Epithelial cell of proximal tubule (primary cell): ENCODE measurements around the gene ABCB8. TPM values are rescaled to one million over a fixed set of nuclear protein-coding genes. Genes with fewer than 3 reads are reported as not detected.

Source experiments
- DNase-seq: peaks from one replicate; pipeline ENCODE4 v3.0.0-alpha.2; 2011; ENCODE audit warnings: low read depth
- H3K4me3 ChIP-seq: 2 replicates; pipeline ENCODE4 v1.5.1; 2011; ENCODE audit warnings: low read depth, mild to moderate bottlenecking, low read length
- total RNA-seq: library from RNA; depleted of rRNA; stranded (reverse); fragments of >200 nt; gene quantifications from 2 replicates; pipeline ENCODE4 v1.2.3, GENCODE V29; 2015
- TF ChIP-seq, protein P1 (sequence below): conservative IDR thresholded peaks from 2 replicates; pipeline ENCODE4 v1.5.1; 2012; ENCODE audit warnings: low read depth, mild to moderate bottlenecking, low read length

Gene ABCB8
- total RNA-seq, 1 donor from 2014 or later = 31.8 TPM

DNA sequence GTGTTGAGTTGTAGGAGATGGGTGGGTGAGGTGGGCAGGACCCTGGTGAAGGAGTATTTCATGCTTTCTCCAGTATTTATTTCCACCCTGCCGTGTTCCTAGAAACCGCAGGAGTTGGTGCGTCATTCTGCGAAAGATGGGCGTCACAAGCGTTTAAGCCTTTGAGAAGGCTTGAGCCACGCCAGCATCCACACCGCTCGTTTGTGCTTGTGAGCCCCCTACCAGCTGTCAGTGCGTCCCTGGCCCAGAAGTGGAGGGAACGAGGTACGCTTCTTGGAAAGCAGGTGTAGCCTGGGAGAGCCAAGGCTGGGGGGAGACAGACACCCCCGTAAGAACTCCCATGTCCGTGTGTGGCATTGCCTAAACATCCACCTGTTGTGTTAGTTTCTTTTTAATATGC, 63.7 kb downstream of the ABCB8 start:
- H3K4me3 ChIP-seq = no peak overlapping the region
- TF ChIP-seq, protein P1, sequence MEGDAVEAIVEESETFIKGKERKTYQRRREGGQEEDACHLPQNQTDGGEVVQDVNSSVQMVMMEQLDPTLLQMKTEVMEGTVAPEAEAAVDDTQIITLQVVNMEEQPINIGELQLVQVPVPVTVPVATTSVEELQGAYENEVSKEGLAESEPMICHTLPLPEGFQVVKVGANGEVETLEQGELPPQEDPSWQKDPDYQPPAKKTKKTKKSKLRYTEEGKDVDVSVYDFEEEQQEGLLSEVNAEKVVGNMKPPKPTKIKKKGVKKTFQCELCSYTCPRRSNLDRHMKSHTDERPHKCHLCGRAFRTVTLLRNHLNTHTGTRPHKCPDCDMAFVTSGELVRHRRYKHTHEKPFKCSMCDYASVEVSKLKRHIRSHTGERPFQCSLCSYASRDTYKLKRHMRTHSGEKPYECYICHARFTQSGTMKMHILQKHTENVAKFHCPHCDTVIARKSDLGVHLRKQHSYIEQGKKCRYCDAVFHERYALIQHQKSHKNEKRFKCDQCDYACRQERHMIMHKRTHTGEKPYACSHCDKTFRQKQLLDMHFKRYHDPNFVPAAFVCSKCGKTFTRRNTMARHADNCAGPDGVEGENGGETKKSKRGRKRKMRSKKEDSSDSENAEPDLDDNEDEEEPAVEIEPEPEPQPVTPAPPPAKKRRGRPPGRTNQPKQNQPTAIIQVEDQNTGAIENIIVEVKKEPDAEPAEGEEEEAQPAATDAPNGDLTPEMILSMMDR = no peak
- DNase-seq = no peak

DNA sequence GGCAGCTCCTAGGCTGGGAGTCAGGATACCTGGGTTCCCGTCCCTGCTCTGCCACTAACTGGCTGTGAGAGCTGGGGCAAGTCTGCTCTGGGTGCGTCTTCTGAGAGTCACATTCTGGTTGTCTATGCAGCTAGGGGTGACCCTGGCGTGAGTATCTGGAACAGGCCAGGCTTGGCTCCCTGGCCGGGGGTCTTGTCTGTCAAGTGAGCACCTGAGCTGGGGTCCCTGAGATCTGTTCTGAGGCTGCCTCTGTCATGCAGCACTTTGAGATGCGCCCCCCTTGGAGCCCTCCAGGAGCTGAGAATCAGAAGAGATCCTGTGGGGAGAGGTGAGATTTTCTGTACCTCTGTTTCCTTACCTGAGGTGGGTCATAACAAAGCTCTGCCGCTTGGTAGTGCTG, 65.5 kb downstream of the ABCB8 start:
- TF ChIP-seq, protein P1 = no peak
- no peak for DNase-seq
- no peak overlapping the region for H3K4me3 ChIP-seq

DNA sequence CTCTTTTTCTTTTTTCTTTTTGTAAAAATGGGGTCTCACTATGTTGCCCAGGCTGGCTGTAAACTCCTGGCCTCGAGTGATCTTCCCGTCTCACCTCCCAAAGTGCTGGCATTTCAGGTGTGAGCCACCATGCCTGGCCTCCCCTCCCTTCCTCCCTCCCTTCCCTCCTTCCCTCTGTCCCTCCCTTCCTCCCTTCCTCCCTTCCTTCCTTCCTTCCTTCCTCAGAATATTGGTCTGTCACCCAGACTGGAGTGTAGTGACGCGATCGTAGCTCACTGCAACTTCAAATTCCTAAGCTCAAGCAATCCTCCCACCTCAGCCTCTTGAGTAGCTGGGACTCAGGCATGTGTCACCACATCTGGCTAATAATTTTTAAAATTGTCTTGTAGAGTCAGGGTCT, 66.4 kb downstream of the ABCB8 start:
- TF ChIP-seq, protein P1 = no peak
- DNase-seq = no peak
- H3K4me3 ChIP-seq = no peak overlapping the region

DNA sequence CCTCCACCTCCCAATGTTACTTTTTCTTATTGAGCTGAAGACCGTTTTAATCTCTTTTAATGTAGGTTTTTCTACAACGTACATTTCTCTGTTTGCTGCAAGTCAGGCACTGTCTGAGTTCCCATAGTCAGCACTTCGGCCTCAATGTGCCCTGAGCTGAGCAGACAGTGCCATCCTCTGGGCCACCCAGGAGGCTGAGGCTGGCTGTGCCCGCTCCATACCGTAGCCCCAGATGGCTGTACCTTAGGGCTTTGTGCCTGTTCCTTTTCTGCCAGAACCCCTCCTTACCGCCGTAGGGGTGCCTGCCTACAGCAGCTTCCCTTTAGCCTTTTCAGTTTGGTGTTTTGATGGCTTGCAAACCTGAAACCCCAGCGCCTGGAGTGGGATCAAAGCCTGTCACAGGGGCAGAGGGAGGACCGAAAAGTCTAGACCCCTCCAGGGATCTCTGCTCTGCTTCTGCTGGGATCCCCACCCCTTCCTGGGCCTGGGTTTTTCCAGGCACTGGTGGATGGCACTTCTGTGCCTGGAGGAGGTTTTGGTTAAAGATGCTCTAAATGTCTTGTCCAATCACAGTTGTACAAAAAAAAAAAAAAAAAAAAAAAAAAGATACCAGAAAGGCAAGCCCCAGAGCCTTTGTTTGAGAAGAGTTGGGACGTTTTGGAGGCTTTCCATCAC, 67.0 kb downstream of the ABCB8 start:
- no peak for DNase-seq
- no peak overlapping the region for H3K4me3 ChIP-seq
- TF ChIP-seq, protein P1 = no peak

DNA sequence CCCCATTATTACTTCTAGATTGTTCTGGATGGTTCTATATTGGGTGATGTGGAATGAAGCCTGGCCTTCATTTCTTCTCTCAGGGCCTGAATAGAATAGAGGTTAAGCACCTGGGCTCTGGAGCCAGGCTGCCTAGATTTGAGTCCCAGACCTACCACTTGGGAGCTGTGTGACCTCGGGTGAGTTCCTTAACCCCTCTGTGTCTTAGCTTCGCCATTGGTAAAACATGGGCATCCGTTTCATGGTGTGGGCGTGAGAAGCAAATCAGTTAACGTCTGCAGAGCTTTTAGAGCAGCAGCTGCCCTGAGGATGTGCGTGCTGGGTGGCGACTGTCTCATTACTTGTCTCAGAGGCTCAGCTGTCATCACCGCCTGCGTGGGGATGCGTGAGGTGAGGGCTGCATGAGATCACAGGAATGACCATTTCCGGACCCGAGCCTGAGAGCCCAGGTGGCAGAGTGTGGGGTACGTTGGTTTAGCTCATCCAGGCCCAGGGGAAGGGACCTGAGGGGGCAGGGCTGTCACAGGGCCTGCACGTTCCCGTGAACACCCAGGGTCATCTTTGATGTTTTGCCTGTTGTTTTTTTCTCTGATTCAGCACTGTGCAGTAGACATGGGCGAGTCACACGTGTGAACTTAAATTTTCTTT, 67.7 kb downstream of the ABCB8 start:
- no peak overlapping the region for H3K4me3 ChIP-seq
- TF ChIP-seq, protein P1 = no peak
- DNase-seq = no peak

Other genes with a start within 250 kb of the ABCB8 start
- gene TMEM176B, start 228.1 kb upstream of the ABCB8 start, total RNA-seq = 1.7 TPM in 1 of 2 replicates, not detected in the other
- 12.4 TPM in 1 of 2 replicates, not detected in the other for gene TMEM176A, start 227.7 kb upstream of the ABCB8 start, total RNA-seq
- 2.8 TPM in 1 of 2 replicates, not detected in the other for gene AOC1, start 175.9 kb upstream of the ABCB8 start, total RNA-seq
- 1.9 TPM in 2 replicates for gene KCNH2, start 50.1 kb upstream of the ABCB8 start, total RNA-seq
- gene NOS3, start 37.4 kb upstream of the ABCB8 start, total RNA-seq = 1.2 and 1.9 TPM in 2 replicates
- gene ATG9B, start 4.0 kb upstream of the ABCB8 start, total RNA-seq = 0.07 and 1.1 TPM in 2 replicates
- gene ASIC3, start 20.1 kb downstream of the ABCB8 start, total RNA-seq = 2.5 TPM in 1 of 2 replicates, not detected in the other
- 19.3 and 21.1 TPM in 2 replicates for gene CDK5, start 29.4 kb downstream of the ABCB8 start, total RNA-seq
- 115 and 164 TPM in 2 replicates for gene SLC4A2, start 31.1 kb downstream of the ABCB8 start, total RNA-seq
- gene FASTK, start 52.4 kb downstream of the ABCB8 start, total RNA-seq = 61.2 and 89.8 TPM in 2 replicates
- 73.7 and 94.9 TPM in 2 replicates for gene TMUB1, start 55.0 kb downstream of the ABCB8 start, total RNA-seq
- 54.1 and 60.1 TPM in 2 replicates for gene AGAP3, start 58.0 kb downstream of the ABCB8 start, total RNA-seq
- gene GBX1, start 139.2 kb downstream of the ABCB8 start, total RNA-seq = not detected in 2 replicates
- not detected in 2 replicates for gene ASB10, start 158.8 kb downstream of the ABCB8 start, total RNA-seq
- not detected in 2 replicates for gene H2BK1, start 182.0 kb downstream of the ABCB8 start, total RNA-seq
- gene ABCF2, start 198.8 kb downstream of the ABCB8 start, total RNA-seq = 37.8 and 80.5 TPM in 2 replicates
- gene CHPF2, start 204.0 kb downstream of the ABCB8 start, total RNA-seq = 40.1 and 45.6 TPM in 2 replicates
- 6.9 and 8.1 TPM in 2 replicates for gene SMARCD3, start 220.2 kb downstream of the ABCB8 start, total RNA-seq